ENCODE results near the gene HIP1.
A peak's percentile ranks its signal among the peaks of the same experiment; 100 is the strongest.
"Not testable (repeated sequence)": the region's sequence is repeated elsewhere in the genome, so short reads cannot be mapped to it uniquely, and the experiment has no call there.

The HIP1 gene

GRCh38 chr7:75616421-75617167 lies 122.1 kb downstream of the HIP1 start:
- DNase-seq (ENCODE audit: low read depth in 2 of 2) = no peak

- no peak for DNase-seq (ENCODE audit: low read depth in 2 of 2)
Observed at GRCh38 chr7:75614401-75614800, 124.3 kb downstream of the HIP1 start.

GRCh38 chr7:75613351-75613750 lies 125.4 kb downstream of the HIP1 start:
- DNase-seq (ENCODE audit: low read depth in 2 of 2) = no peak

DNA sequence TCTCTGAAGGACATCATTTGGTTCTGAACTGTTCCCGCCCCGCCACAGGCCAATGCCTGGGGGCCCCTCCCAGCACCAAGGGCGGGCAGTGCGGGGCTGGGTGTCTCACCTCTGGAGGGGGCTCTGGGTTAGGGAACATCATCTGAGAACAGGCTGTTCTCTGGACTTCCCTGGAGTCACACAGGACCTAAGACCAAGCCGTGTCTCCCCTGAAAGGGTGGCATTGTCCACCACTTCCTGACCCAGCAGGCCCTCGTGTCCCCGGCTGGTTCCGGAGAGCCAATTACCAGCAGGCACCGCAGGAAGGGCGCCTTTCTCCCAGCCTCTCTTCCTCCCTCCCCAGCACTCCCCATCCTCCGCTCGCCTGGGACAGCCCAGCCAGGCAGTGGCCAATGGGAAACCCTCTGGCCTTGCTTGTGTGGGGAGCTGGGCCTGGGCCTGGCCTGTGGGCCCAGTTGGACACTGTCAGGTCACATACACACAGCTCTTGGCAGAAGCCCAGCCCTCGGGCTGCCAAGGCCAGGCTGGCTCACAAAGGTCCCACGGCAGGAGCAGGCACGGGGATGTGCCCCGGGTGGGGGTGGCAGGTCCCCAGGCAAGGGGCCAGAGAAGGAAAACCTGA lies 127.1 kb downstream of the HIP1 start:
- DNase-seq (ENCODE audit: low read depth in 2 of 2) = no peak

DNA sequence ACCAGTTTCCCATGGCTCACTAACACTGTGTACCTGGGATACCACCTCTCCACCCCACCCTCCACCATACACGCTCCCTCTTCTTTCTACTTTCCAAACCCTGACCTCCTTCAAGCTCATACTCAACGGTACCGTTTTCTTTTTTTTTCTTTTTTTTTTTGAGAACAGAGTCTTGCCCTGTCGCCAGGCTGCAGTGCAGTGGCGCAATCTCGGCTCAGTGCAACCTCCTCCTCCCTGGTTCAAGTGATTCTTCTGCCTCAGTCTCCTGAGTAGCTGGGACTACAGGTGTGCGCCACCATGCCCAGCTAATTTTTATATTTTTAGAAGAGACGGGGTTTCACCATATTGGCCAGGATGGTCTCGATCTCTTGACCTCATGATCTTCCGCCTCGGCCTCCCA lies 129.3 kb downstream of the HIP1 start:
- DNase-seq (ENCODE audit: low read depth in 2 of 2) = not testable (repeated sequence)

DNA sequence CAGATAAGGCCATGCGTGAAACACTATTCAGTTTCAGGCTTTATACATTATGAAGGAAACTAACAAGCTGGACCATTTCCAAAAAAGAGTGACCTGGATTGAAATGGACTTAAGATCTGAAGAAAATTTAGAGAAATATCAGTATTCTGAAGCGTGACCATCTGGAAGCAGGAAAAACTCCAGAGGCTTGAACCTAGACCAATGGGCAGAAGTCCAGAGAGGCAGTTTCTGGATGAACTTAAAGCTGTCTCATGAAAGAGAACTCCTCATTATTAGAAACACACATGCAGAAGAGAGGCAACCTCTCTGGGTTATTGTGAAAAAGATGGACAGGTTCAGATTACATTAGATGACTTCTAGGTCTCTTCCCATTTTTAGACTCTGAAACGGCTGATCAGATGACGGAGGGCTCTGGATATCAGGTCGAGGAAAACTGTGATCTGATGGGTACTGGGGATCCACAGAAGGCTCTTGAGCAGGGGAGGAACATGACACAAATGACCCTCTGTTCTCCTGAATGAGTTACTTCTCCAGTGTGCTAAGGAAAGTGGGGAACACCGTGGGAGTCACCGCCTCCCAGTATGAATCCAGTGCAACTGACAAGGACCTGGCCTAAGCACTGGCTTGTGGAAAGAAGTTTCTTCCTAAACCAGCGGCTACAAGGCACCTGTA lies 130.2 kb downstream of the HIP1 start:
- no peak for DNase-seq (ENCODE audit: low read depth in 2 of 2)

GRCh38 chr7:75604408-75604807 lies 134.3 kb downstream of the HIP1 start:
- no peak for DNase-seq (ENCODE audit: low read depth in 2 of 2)

GRCh38 chr7:75602831-75603230 lies 135.9 kb downstream of the HIP1 start:
- not testable (repeated sequence) for DNase-seq (ENCODE audit: low read depth in 2 of 2)

- no peak for DNase-seq (ENCODE audit: low read depth in 2 of 2)
Observed at GRCh38 chr7:75601539-75601938, 137.2 kb downstream of the HIP1 start.

- not testable (repeated sequence) for DNase-seq (ENCODE audit: low read depth in 2 of 2)
Observed at GRCh38 chr7:75600748-75601147, 138.0 kb downstream of the HIP1 start.

DNA sequence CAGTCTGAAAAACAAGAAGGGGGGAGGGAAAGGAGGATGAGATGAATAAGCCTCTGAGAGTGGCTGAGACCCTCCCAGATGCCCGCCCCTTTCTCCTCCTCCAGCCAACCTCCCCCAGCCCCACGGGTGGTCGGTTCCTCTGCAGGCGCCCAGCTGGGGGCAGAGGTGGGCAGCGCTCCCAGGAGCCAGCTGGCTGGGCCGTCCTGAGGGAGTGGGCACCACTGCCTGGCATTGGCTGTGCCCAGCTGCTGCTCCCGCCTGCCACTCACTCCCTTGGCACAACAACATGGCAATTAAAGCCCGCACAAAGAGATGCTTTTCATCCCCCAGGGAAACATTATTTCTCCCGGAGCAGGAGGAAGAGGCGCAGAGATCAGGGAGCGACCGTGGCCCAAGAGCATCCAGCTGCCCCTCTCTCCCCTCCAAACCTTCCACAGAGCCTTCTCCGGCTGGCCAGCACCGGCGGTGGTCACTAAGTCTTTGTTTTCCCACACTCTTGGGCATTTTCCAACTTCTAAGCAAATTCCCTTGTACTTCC lies 139.4 kb downstream of the HIP1 start:
- no peak for DNase-seq (ENCODE audit: low read depth in 2 of 2)

DNA sequence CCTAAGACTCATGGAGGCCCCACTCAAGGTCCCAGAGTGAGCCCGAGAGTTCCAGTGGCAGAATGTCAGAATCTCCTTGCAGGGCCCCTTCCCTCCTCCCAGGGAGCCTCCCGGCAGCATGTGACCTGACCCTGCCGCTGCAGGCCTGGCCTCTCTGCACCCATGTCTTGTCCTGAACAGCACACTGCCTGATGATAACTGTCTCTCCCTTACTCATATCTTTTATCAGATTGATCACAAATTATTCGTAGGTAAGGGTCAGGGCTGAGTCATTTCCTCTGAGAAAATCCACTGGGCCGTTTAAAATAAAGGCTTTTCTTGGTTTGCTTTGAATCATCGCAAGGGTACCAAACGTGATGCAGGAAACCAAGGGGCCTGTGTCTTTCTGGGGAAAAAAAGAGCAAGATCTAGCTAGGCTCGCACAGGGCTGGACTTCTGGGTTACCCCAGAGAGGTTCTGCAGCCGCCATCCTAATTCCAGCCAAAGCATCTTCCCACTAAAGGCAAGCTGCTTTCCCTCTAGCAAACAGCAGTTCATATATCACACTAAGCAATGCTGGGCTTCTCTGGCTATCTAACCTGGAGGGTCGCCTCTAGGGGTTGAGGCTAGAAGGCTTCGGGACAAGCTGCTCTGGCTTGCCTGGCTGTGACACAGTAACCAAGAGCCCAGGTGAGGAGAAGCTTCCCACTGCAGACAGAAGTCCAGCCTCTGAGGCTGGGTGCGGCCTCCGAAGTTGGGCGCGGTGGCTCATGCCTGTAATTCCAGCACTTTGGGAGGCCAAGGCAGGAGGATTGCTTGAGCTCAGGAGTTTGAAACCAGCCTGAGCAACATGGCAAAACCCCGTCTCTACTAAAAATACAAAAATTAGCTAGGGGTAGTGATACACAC lies 141.8 kb downstream of the HIP1 start:
- peak in 1 of 2 donors; percentile 9 for DNase-seq (ENCODE audit: low read depth in 2 of 2)

DNA sequence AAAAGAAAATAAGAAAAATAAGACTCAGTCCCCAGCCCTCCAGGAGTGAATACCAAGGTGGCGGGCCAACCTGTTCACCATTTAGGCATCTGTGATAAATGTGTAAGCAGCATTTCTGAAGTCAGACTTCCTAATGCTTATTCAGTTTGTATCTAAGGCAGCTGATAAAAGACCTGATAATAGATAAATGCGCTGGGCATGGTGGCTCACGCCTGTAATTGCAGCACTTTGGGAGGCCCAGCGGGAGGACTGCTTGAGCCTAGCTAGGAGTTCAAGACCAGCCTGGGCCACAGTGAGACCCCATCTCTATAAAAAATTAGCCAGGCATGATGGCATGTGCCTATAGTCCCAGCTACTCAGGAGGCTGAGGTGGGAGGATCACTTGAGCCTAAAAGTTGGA lies 143.0 kb downstream of the HIP1 start:
- DNase-seq (ENCODE audit: low read depth in 2 of 2) = no peak

GRCh38 chr7:75593500-75594184 lies 145.1 kb downstream of the HIP1 start:
- DNase-seq (ENCODE audit: low read depth in 2 of 2) = not testable (repeated sequence)

GRCh38 chr7:75591467-75592255 lies 147.1 kb downstream of the HIP1 start:
- DNase-seq (ENCODE audit: low read depth in 2 of 2) = no peak

- DNase-seq (ENCODE audit: low read depth in 2 of 2) = no peak
Observed at GRCh38 chr7:75590373-75591005, 148.3 kb downstream of the HIP1 start.

DNA sequence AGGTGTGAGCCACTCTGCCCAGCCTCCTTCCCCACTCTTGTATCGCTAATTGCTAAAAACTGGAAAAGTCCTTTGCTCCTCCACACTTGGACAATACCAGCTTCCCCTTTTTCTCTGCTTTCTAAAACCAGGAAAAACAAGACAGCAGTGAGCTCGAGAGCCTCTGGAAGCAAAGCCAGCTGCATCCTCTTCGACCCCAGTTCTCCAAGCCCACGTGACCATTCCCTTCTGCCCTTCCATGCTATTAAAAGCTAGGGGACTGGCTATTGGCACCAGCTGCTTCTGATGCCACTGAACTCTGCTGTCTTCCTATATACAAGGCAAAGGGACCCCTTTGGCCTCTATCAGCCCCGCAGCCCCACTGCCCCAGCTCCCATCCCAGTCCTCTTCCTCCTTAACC lies 154.4 kb downstream of the HIP1 start:
- no peak for DNase-seq (ENCODE audit: low read depth in 2 of 2)

- no peak for DNase-seq (ENCODE audit: low read depth in 2 of 2)
Observed at GRCh38 chr7:75583255-75583654, 155.5 kb downstream of the HIP1 start.

DNA sequence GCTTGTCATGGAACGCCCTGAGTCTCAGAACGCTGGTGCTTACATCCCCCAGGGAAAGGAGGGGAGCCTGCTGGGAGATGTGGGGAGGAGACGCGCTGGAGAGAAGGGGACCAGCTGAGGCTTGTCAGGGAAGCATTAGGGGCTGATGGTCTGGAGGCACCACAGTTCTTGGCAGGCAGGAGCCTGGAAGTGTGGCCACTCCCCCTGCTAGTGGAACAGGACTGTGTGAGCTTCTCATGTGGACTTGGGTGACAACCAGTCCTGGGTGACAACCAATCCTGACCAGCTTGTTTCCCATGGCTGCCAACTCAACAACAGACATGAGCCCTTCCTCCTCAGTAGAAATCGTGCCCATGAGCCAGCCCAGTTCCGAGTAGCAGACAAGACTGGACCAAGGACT lies 158.8 kb downstream of the HIP1 start:
- DNase-seq (ENCODE audit: low read depth in 2 of 2) = no peak

DNA sequence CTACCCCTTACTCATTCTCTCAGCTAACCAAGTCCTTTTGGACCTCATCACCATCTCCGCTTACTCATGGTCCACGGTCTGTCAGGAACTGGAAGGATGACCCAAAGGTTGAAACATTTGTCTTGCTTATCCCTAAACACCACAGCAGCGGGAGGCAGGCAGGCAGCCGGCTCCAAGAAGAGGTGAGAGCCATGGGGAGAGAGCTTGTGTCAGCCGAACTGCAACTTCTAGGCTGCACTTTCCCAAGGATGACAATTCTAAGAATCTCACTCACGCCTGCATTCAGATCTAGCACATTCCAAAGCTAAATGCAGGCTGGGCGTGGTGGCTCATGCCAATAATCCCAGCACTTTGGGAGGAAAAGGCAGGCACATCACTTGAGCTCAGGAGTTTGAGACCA lies 160.7 kb downstream of the HIP1 start:
- DNase-seq (ENCODE audit: low read depth in 2 of 2) = no peak

All from stimulated activated CD4-positive, alpha-beta T cell treated with anti-CD3 and anti-CD28 coated beads, Interleukin-15, amount 100 ng/mL, for 48 hours (primary cell).